ENCODE measurements around the gene RNF31. TPM values are rescaled to one million over a fixed set of nuclear protein-coding genes. Genes with fewer than 3 reads are reported as not detected.

The RNF31 gene
- total RNA-seq, 2 experiments from 2014 or later: 37.8 to 57.8 TPM

DNA sequence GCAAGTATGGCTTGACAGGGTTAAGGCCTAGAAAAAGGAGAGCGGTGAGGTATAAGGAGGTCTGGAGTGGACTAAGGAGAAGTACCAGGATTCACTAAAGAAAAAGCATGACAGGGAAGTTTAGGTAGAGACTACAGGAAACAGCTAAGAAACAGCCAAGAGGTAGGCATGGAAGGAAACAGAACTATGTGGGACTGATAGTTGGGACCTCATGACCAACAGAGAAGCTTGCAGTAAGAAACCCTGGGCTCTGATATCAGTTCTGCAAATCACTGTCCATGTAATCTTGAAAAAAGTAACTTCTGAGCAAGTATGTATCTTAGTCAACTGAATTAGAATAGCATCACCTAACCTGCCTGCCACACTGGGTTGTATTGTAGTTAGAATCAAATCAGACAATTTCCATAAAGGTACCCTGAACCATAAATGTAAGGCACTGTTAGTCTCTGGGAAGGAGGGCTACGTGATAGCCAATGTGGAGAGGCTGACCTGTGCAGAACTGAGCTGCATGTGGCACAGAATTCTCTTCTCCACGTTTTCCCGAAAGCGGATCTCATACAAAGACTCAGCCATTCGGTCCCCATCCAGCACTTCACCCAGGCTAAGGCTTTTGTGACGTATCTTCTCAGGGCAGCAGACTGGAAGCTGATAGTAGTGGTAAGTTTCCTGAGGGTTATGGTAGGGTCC lies 47.0 kb downstream of the RNF31 start:
- Histone ChIP-seq H3K4me2 (ENCODE audit: low read length) (peak overlapping the region; percentile 91), H3K9me2 (ENCODE audit: insufficient read depth, low read length) (no peaks in the 10 kb centered on the region), H3K4me1 (ENCODE audit: insufficient read depth, low read length, poor library complexity, severe bottlenecking) (peaks cover 27% of the 10 kb centered on the region), H3K9me3 (ENCODE audit: low read length) (no peaks in the 10 kb centered on the region), H3K4me3 (ENCODE audit: low read depth, low read length, poor library complexity, severe bottlenecking) (peak overlapping the region; percentile 75), H2AFZ (ENCODE audit: low read length) (peak overlapping the region; percentile 32; the same call in 1 of the 2 replicates), H3K79me2 (ENCODE audit: insufficient read depth, low read depth, low read length) (peaks cover 17% of the 10 kb centered on the region; the same call in 1 of the 2 replicates), H3K36me3 (ENCODE audit: insufficient read depth, low read length) (peaks cover 36% of the 10 kb centered on the region), H3K27ac (ENCODE audit: low read depth, low read length, poor library complexity, severe bottlenecking) (peak overlapping the region; percentile 86), H4K20me1 (ENCODE audit: insufficient read depth, low read length) (no peaks in the 10 kb centered on the region)
- ChIA-PET POLR2A (interaction anchor here (0.5 to 2.3 kb wide), 6 partner anchors 24 to 84 kb away, joined by 4 to 8 read pairs (median 6); partner anchors contain the start of genes DCAF11, NRL, PSME1 and PSME2), CTCF (ENCODE audit: unreplicated experiment) (no interaction called here)
- no peak for DNase-seq (ENCODE audit: low spot score)
- TF ChIP-seq, protein P1, sequence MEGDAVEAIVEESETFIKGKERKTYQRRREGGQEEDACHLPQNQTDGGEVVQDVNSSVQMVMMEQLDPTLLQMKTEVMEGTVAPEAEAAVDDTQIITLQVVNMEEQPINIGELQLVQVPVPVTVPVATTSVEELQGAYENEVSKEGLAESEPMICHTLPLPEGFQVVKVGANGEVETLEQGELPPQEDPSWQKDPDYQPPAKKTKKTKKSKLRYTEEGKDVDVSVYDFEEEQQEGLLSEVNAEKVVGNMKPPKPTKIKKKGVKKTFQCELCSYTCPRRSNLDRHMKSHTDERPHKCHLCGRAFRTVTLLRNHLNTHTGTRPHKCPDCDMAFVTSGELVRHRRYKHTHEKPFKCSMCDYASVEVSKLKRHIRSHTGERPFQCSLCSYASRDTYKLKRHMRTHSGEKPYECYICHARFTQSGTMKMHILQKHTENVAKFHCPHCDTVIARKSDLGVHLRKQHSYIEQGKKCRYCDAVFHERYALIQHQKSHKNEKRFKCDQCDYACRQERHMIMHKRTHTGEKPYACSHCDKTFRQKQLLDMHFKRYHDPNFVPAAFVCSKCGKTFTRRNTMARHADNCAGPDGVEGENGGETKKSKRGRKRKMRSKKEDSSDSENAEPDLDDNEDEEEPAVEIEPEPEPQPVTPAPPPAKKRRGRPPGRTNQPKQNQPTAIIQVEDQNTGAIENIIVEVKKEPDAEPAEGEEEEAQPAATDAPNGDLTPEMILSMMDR (conservative IDR thresholded peaks at IDR 0.05; ENCODE audit: low read length): no peak
- no peak for TF ChIP-seq EZH2phosphoT487 (IDR thresholded peaks at IDR 0.05; ENCODE audit: borderline replicate concordance, low read depth, low read length)
- BruUV-seq (replicated peaks): TSS peak; percentile 29
- intact Hi-C loops (cut with micrococcal nuclease; ENCODE audit: unreplicated experiment): no loop called here

DNA sequence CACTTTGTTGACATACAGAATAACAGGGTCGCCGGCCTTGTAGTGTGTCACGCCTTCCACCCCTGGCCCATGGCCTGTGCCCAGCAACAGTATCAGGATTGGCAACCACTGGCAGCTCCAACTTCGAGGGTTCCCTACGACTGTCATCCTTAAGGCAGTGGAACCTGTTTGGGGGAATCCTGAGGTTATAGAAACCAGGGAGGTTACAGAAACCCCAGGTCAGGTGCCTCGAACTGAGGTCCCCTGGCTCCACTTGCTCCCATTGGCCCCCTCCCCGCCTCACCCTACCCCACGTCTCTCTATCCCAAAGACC lies 47.5 kb downstream of the RNF31 start:
- H3K4me2 ChIP-seq (ENCODE audit: low read length): peak overlapping the region; percentile 91
- peak overlapping the region; percentile 32; the same call in 1 of the 2 replicates for H2AFZ ChIP-seq (ENCODE audit: low read length)
- peaks cover 26% of the 10 kb centered on the region for H3K4me1 ChIP-seq (ENCODE audit: insufficient read depth, low read length, poor library complexity, severe bottlenecking)
- no peaks in the 10 kb centered on the region for H4K20me1 ChIP-seq (ENCODE audit: insufficient read depth, low read length)
- no peak for DNase-seq (ENCODE audit: low spot score)
- H3K27ac ChIP-seq (ENCODE audit: low read depth, low read length, poor library complexity, severe bottlenecking): peak overlapping the region; percentile 86
- intact Hi-C loops (cut with micrococcal nuclease; ENCODE audit: unreplicated experiment): loop anchor here (5.0 kb wide), 1 partner anchor 172 kb away; the partner anchor contains the start of gene NFATC4
- peaks cover 39% of the 10 kb centered on the region for H3K36me3 ChIP-seq (ENCODE audit: insufficient read depth, low read length)
- peak overlapping the region; percentile 75 for H3K4me3 ChIP-seq (ENCODE audit: low read depth, low read length, poor library complexity, severe bottlenecking)
- no peaks in the 10 kb centered on the region for H3K9me2 ChIP-seq (ENCODE audit: insufficient read depth, low read length)
- no TSS peak for BruUV-seq (replicated peaks)
- ChIA-PET POLR2A (interaction anchor here (0.5 to 2.3 kb wide), 7 partner anchors 24 to 85 kb away, joined by 4 to 8 read pairs (median 6); partner anchors contain the start of genes DCAF11, EMC9, NRL and PSME1), CTCF (ENCODE audit: unreplicated experiment) (no interaction called here)
- H3K9me3 ChIP-seq (ENCODE audit: low read length): no peaks in the 10 kb centered on the region
- no peak for TF ChIP-seq EZH2phosphoT487 (IDR thresholded peaks at IDR 0.05; ENCODE audit: borderline replicate concordance, low read depth, low read length)
- TF ChIP-seq, protein P1 (conservative IDR thresholded peaks at IDR 0.05; ENCODE audit: low read length): no peak
- H3K79me2 ChIP-seq (ENCODE audit: insufficient read depth, low read depth, low read length): peaks cover 17% of the 10 kb centered on the region; the same call in 1 of the 2 replicates

Data from OCI-LY7 (cell line).